ENCODE measurements around the gene STK16. TPM values are rescaled to one million over a fixed set of nuclear protein-coding genes. Genes with fewer than 3 reads are reported as not detected.

Gene STK16
- total and polyA plus RNA-seq, 2 of the 13 experiments (the other 11 are each of a cell fraction or from before 2014, with no cell fraction given), result 28.0 to 50.9 TPM

GRCh38 chr2:219218217-219218731, 27.0 kb upstream of the STK16 start (continued):
- TF ChIP-seq ZBTB4 (CRISPR knock-in tag; IDR thresholded peaks at IDR 0.05; ENCODE audit: borderline replicate concordance), result no peak
- TF ChIP-seq ZNF441 (CRISPR knock-in tag; IDR thresholded peaks at IDR 0.05; ENCODE audit: borderline replicate concordance), result peak; percentile 36
- no peak for TF ChIP-seq ZNF589 (CRISPR knock-in tag; conservative IDR thresholded peaks at IDR 0.05)
- no peak for TF ChIP-seq ZNF670 (CRISPR knock-in tag; IDR thresholded peaks at IDR 0.05; ENCODE audit: borderline replicate concordance)
- 0 out of 2 replicates have a peak, but pooled peaks have one; percentile 26 for TF ChIP-seq ZNF646 (CRISPR knock-in tag; IDR thresholded peaks at IDR 0.05)
- TF ChIP-seq ZNF558 (CRISPR knock-in tag; IDR thresholded peaks at IDR 0.05; ENCODE audit: borderline replicate concordance), result peak; percentile 88; the same call in 1 of the 2 replicates
- no peak for TF ChIP-seq ADNP (CRISPR knock-in tag; IDR thresholded peaks at IDR 0.05)
- TF ChIP-seq NR1H2 (CRISPR knock-in tag; IDR thresholded peaks at IDR 0.05; ENCODE audit: borderline replicate concordance, low read depth), result peak; percentile 96
- peak; percentile 46; the same call in 1 of the 2 replicates for TF ChIP-seq TBP (CRISPR knock-in tag; IDR thresholded peaks at IDR 0.05)
- peak; percentile 68; the same call in 1 of the 2 replicates for TF ChIP-seq TEAD2 (CRISPR knock-in tag; IDR thresholded peaks at IDR 0.05)
- no peak for TF ChIP-seq ZNF788 (CRISPR knock-in tag; IDR thresholded peaks at IDR 0.05; ENCODE audit: borderline replicate concordance)
- 0 out of 2 replicates have a peak, but pooled peaks have one; percentile 66 for TF ChIP-seq ZSCAN12 (CRISPR knock-in tag; IDR thresholded peaks at IDR 0.05)
- TF ChIP-seq BHLHE40 (IDR thresholded peaks at IDR 0.05; ENCODE audit: low read length), result no peak
- TF ChIP-seq RORA (CRISPR knock-in tag; IDR thresholded peaks at IDR 0.05), result 0 out of 2 replicates have a peak, but pooled peaks have one; percentile 63
